Measurements from ENCODE around the gene PI16. TPM values are rescaled to one million over a fixed set of nuclear protein-coding genes. Genes with fewer than 3 reads are reported as not detected.
"Not testable (repeated sequence)": the region's sequence is repeated elsewhere in the genome, so short reads cannot be mapped to it uniquely, and the experiment has no call there.

Gene PI16
- total and polyA plus RNA-seq, 2 donors: 67.1 to 107 TPM

DNA sequence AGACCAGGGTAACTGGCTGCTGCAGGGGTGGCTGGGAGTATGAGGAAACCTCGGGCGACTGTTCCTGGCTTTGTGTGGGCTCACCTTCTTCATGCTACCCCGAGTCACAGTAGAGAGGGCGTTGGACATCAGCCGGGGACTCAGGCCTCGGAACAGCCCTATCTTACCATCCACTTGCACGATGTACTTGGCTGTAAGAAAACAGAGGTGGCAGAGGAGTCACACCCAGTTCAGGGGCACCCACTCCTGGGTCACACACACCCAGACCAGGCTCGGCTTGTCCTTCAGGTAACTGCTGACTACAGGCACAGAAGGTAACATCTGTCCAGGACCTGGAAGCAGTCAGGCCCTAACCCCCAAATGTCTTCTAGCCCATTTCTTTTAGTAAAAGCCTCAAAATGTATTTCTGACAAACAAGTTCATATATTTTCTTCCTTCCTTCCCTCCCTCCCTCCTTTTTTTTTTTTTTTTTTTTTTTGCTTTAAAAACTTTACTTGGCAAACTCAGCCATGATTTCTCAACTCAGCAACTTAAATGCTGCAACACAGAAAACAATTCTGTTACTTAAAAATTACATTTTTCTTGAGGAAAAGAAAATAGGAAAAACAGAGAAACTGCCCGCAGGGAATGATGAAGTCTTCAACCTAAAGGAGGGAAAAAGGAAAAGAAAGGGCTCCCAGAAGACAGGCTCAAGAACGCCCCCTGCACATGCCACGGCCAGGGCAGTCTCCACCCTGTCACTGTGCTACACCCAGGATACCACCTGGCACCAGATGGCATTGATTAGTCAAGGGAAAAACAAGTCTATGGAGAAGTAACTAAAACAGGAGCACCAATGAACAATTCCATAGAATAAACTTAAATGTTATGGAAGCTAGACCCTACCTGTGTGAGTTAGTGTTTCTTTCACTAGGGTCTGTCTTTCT lies 24.1 kb downstream of the PI16 start:
- 88% methylated on average over 11 of the region's 11 CpGs for WGBS
- H3K36me3 ChIP-seq (ENCODE audit: insufficient read depth): peaks cover 5% of the 10 kb centered on the region
- no peaks in the 10 kb centered on the region for H3K4me1 ChIP-seq (ENCODE audit: insufficient read depth)
- H3K27ac ChIP-seq (ENCODE audit: low read depth): no peak overlapping the region
- no peak overlapping the region for H3K4me3 ChIP-seq (ENCODE audit: low read depth, low read length)
- no peak for DNase-seq (ENCODE audit: extremely low spot score)

DNA sequence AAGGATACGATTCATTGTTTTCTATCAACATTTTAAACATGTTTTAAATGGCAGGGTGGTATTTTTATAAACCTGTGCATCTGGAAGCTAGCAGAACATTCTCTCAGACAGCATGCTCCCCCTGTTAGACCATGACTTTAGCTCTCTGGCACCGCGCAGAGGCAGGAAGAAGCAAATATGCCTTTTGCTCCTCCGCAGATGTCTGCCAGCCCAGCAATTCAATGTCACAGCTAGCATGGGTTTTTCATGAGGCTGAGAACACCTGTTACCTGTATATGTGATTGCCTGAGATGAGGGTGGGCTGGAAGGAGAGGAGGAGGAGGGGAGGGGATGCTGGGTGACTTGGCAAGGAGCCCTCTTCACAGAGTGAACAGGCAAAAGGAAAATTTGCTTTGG lies 24.8 kb downstream of the PI16 start:
- Histone ChIP-seq H3K27ac (ENCODE audit: low read depth) (no peak overlapping the region), H3K36me3 (ENCODE audit: insufficient read depth) (peaks cover 5% of the 10 kb centered on the region), H3K4me3 (ENCODE audit: low read depth, low read length) (no peak overlapping the region), H3K4me1 (ENCODE audit: insufficient read depth) (no peaks in the 10 kb centered on the region)
- WGBS: 23% methylated on average over 4 of the region's 4 CpGs
- DNase-seq (ENCODE audit: extremely low spot score): no peak

DNA sequence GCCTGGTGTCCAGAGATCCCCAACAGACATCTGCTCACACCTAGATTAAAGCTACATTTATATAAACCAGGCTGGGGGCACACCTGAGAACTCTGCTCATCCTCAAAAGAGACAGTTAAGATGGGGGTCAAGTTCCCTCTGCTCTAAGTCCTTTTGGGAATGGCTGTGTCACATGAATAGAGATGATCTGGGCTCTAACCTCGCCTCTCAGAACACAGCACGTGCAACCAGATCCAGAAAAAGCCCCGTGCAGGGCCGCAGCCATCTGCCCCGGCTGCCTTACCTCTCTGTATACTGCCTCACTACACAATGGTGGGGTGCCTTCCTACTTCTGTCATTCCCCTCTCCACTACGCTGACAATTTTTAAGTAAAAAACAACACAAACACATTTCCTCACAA lies 25.6 kb downstream of the PI16 start:
- Histone ChIP-seq H3K27ac (ENCODE audit: low read depth) (no peak overlapping the region), H3K4me1 (ENCODE audit: insufficient read depth) (no peaks in the 10 kb centered on the region), H3K4me3 (ENCODE audit: low read depth, low read length) (no peak overlapping the region), H3K36me3 (ENCODE audit: insufficient read depth) (peaks cover 5% of the 10 kb centered on the region)
- 61% methylated on average over 6 of the region's 6 CpGs for WGBS
- DNase-seq (ENCODE audit: extremely low spot score): no peak

DNA sequence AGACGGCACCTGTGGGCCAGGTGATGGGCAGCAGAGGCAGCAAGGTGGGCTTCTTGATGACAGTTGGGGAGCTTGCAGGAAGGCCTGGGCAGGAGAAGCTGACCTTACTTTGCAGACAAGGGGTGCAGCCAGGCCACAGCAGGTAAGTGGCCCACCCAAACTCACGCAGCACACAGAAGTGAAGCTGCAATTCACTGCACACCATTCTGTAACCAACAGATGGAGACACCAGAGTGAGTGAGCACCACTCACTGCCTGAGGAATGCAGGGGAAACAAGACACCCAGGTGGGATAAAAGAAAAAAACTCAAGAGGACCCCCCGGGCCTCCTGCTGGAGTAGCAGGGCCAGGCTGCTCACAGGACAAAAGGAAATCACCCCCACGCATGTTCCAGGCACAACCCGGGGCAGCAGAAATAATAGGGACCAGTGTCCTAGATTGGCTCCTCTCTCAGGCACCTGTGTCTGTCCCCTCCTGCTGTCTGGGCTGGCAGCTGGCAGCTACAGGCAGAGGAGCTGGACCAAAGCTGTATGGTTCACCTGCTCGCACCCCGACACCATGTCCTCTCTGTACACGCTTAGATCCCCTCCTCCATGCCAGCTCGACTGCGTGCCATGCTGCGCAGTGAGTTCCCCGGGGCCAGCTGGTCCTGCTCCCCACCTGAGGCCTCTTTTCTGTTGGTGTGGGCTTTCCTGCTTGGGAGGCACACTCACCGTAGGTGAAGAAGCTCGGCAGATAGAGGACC lies 26.5 kb downstream of the PI16 start:
- DNase-seq (ENCODE audit: extremely low spot score): no peak
- Histone ChIP-seq H3K4me1 (ENCODE audit: insufficient read depth) (no peaks in the 10 kb centered on the region), H3K36me3 (ENCODE audit: insufficient read depth) (peaks cover 3% of the 10 kb centered on the region), H3K27ac (ENCODE audit: low read depth) (no peak overlapping the region), H3K4me3 (ENCODE audit: low read depth, low read length) (no peak overlapping the region)
- WGBS: 71% methylated on average over 14 of the region's 14 CpGs

DNA sequence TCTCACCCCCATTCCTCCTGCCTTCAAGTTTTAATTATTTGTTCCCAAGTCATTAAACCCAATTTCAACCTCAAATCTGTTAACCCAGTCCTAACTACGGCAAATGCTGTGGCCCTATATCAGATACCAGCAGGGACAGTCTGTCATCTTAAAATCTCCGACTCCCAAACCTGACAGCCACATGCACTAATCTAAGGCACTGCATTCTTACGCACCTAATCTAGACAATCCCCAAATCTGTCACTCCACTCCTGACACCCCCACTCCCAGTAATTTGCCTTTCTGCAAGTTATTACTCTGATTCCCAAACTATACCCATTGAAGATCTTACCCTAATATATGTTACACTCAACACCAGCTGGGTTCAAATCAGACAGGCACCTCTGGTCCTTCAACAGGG lies 29.0 kb downstream of the PI16 start:
- H3K4me1 ChIP-seq (ENCODE audit: insufficient read depth): no peaks in the 10 kb centered on the region
- no peak for DNase-seq (ENCODE audit: extremely low spot score)
- H3K27ac ChIP-seq (ENCODE audit: low read depth): no peak overlapping the region
- H3K4me3 ChIP-seq (ENCODE audit: low read depth, low read length): no peak overlapping the region
- no peaks in the 10 kb centered on the region for H3K36me3 ChIP-seq (ENCODE audit: insufficient read depth)
- 78% methylated on average over 3 of the region's 3 CpGs for WGBS

DNA sequence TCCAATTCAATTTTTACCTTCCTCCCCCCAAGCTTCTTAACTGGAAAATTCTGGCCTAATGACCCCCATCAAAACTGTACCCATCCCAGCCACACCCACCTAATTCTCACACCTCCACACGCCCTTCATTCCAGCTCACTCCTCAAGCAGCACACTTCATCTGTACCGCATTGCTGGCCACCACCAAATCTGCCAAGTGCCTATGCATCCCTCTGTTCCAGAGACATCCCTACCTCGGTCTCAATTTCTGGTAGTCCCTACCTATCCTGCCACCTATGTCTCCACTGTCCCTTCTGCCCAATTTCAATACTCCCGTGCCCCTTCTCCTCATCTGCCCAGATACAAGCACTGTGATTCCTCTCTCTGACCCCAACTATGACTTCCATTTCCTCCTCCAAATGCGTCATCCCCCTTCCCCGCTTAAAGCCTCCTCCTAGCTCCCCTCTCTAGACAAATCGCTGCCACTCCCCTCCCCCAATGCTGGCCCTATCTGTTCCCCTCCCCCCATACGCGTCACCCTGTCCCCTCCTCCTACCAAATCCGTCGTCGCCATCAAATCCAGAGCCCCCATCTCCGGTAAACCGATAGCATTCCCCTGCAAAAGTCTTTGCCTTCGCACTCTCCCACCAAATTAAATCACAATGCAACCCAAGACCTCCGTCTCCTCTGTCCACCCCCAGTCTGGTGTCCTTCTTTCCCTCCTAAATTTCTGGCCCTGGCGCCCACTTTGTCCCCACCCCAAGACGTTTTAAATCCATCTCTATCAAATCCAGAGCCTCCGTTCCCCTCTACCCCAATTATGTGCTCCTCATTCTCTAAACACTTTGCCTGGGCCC lies 30.3 kb downstream of the PI16 start:
- peak; percentile 23 for DNase-seq (ENCODE audit: extremely low spot score)
- 7% methylated on average over 19 of the region's 19 CpGs for WGBS
- Histone ChIP-seq H3K27ac (ENCODE audit: low read depth) (peak overlapping the region; percentile 35), H3K4me1 (ENCODE audit: insufficient read depth) (no peaks in the 10 kb centered on the region), H3K36me3 (ENCODE audit: insufficient read depth) (no peaks in the 10 kb centered on the region), H3K4me3 (ENCODE audit: low read depth, low read length) (peak overlapping the region; percentile 85)

DNA sequence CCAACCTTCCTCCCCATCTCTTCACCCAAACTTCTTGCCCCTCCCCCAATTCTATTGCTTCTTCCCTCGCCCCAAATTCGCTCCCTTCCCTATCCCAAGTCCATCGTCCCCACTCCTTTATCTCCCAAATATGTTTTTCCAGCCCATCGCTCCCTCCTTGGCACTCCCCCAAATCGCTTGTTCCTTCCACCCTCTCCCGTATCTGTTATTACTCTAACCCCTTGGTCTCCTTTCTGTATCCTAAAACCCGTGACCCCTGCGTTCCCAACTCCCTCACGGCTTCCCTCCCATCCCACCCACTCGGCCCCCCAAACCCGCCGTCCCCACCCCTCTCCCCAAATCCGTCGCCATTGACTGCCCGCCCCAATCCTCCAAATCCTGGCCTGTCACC lies 30.9 kb downstream of the PI16 start:
- no peaks in the 10 kb centered on the region for H3K4me1 ChIP-seq (ENCODE audit: insufficient read depth)
- no peak for DNase-seq (ENCODE audit: extremely low spot score)
- WGBS: under 1% methylated on average over 15 of the region's 15 CpGs
- peak overlapping the region; percentile 71 for H3K27ac ChIP-seq (ENCODE audit: low read depth)
- peak overlapping the region; percentile 85 for H3K4me3 ChIP-seq (ENCODE audit: low read depth, low read length)
- H3K36me3 ChIP-seq (ENCODE audit: insufficient read depth): no peaks in the 10 kb centered on the region

DNA sequence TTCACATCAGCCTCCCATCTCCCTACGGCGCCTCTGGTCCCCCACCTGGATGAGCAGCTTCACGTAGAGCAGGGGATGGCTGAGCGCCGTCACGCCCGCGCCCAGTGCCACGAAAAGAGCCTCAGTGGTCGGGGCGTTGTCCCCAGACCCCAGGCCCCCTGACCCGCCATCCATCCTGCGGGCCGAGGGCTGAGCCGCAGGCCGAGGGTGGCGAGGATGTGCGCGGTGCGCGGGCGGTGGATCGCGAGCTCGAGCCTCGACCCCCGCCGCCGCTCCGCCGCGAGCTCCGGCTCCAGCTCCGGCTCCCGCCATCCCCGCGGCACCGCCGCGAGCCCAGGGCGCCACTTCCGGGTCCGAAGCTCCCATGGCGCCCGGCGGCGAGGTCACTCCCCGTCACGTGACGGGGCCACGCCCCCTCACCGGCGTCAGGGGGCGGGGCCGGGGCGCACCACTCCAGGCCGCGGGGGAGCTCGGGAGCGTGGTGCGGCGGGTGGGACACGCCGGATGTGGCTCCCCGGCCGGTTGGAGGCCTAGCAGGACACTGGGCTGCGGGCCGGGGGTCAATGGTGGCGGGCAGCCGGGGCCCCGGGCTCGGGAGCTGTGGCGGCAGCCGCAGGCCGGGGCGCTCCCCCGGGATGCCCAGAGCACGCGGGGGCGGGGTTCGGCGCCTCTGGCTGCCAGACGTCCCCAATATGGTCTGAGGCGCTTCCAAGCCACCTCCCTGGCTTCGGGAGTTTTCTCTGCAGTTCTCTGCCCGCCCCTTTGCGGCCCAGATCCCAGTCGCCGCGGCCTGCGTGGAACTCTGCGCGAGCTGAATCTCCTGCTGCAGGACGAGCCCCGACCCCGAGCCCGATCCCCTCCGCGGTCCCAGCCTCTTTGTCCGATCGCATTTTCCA lies 31.5 kb downstream of the PI16 start, which contains the start of gene MTCH1:
Gene MTCH1, minus strand, starts transcription at position 389 of the 896 bp plus-strand sequence. Its CDS starts 23 bp downstream, at position 366.
- DNase-seq (ENCODE audit: extremely low spot score): peak; percentile 66
- H3K4me1 ChIP-seq (ENCODE audit: insufficient read depth): no peaks in the 10 kb centered on the region
- H3K36me3 ChIP-seq (ENCODE audit: insufficient read depth): no peaks in the 10 kb centered on the region
- WGBS: under 1% methylated on average over 101 of the region's 101 CpGs
- H3K27ac ChIP-seq (ENCODE audit: low read depth): peak within 1 kb of the TSS; percentile 92
- H3K4me3 ChIP-seq (ENCODE audit: low read depth, low read length): peak within 1 kb of the TSS; percentile 85

DNA sequence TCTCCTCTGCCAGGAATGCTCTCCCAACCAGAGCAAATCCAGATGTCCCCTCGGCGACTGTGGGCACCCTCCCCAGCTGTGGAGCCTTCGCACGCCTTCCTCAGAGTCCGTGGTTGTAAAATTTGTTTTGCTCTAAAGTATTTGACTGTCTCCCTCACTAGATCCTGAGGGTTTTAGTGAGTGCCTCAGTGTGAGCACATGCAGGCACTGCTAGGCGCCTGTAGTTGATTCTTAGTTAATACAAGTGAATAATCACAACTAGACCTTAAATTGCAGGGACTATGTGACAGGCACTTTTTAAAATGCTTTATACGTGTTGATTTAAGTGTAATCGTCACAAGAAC lies 32.1 kb downstream of the PI16 start:
- DNase-seq (ENCODE audit: extremely low spot score): no peak
- WGBS: 2% methylated on average over 8 of the region's 8 CpGs
- no peaks in the 10 kb centered on the region for H3K4me1 ChIP-seq (ENCODE audit: insufficient read depth)

DNA sequence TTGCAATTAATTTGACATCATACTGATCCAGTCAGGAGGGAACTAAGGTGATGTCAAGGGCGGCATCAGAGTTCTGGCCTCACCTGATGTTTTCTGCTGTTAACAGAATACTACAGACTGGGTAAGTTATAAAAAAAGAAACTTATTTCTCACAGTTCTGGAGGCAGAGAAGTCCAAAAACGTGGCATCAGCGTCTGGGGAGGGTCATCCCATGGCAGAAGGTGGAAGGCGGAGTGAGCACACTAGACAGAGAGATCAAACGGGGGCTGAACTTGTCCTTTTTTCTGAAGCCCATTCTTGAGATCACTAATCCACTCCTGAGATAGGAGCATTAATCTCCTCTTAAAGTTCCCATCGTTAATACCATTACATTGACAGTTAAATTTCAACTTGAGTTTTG lies 34.7 kb downstream of the PI16 start:
- H3K4me3 ChIP-seq (ENCODE audit: low read depth, low read length): no peak overlapping the region
- 74% methylated on average over 6 of the region's 6 CpGs for WGBS
- no peak for DNase-seq (ENCODE audit: extremely low spot score)
- H3K27ac ChIP-seq (ENCODE audit: low read depth): no peak overlapping the region
- no peaks in the 10 kb centered on the region for H3K4me1 ChIP-seq (ENCODE audit: insufficient read depth)
- H3K36me3 ChIP-seq (ENCODE audit: insufficient read depth): no peaks in the 10 kb centered on the region

More for the DNA sequence above, 32.1 kb downstream of the PI16 start:
- Histone ChIP-seq H3K27ac (ENCODE audit: low read depth) (peak overlapping the region; percentile 92), H3K4me3 (ENCODE audit: low read depth, low read length) (peak overlapping the region; percentile 85), H3K36me3 (ENCODE audit: insufficient read depth) (no peaks in the 10 kb centered on the region)

DNA sequence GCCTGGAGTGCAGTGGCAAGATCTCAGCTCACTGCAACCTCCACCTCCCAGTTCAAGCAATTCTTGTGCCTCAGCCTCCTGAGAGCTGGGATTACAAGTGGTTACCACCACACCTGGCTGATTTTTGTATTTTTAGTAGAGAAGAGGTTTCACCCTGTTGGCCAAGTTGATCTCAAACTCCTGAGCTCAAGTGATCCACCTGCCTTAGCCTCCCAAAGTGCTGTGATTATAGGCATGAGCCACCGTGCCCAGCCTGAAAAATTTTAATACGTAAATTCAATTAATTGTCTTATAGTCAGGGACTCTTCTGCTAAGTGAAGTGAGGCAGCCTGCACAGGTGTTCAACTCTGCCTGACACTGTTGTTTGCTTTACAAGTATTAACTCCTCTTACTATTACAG lies 35.9 kb downstream of the PI16 start:
- DNase-seq (ENCODE audit: extremely low spot score); H3K4me3 ChIP-seq (ENCODE audit: low read depth, low read length); H3K27ac ChIP-seq (ENCODE audit: low read depth); H3K36me3 ChIP-seq (ENCODE audit: insufficient read depth); H3K4me1 ChIP-seq (ENCODE audit: insufficient read depth): not testable (repeated sequence)
- WGBS: 82% methylated on average over 2 of the region's 2 CpGs

DNA sequence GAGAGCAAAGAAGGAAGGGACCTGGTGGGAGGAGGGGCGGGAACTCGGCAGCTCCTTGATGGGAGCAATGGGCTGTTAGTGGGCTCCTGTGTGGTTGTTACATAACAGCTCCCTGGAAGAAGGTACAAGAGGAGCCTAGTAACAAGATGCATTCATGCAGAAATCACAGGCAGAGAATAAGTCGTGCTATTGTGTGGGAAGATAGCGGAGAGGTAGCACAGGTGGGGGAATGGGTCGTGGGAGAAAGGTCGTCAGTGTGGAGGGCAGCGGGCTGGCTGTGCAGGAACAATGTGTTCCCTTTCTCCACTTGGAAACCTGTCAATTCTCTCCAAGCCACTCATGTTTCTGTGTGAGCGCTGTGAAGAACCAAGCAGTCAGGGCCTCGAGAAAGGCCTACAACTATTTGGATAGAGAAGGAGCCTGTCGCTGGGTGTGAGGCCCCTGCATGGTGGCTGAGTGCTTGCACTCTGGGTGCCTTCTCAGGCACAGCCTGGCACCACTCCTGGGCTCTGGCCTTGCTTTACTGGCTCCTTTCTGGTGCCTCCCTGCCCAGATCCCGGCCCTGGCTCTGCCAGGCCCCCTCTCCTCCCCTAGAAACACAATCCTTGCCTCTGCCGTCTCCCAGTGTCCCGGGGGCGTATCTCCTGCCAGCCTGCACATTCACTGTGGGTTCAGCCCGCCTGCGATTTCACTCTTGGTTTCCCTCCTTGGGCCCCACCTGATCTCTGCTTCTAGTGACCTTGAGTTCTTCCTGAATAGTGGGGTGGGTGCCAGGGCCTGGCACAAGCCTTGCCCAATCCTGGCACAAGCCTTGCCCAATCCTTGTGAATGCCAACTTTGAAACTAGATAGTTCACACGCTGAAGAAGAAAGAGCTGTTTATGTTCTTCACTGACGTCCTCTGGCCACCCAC lies 43.5 kb downstream of the PI16 start:
- no peaks in the 10 kb centered on the region for H3K36me3 ChIP-seq (ENCODE audit: insufficient read depth)
- WGBS: 78% methylated on average over 18 of the region's 18 CpGs
- H3K4me1 ChIP-seq (ENCODE audit: insufficient read depth): no peaks in the 10 kb centered on the region
- H3K27ac ChIP-seq (ENCODE audit: low read depth): no peak overlapping the region
- DNase-seq (ENCODE audit: extremely low spot score): no peak
- H3K4me3 ChIP-seq (ENCODE audit: low read depth, low read length): no peak overlapping the region

Measured in urinary bladder (tissue), 4 donors.